A673 (cell line): ENCODE measurements around the gene CTSZ. TPM values are rescaled to one million over a fixed set of nuclear protein-coding genes. Genes with fewer than 3 reads are reported as not detected.

ENCODE experiments used
- BruUV-seq: library from RNA; stranded (reverse); fragments of 400-500 nt; replicated peaks from 2 replicates; lab custom pipeline; 2021; lab: Mats Ljungman, UMichigan
- CTCF ChIA-PET: fragments of 300-600 bp; sonication (Branson Sonifier 250); formaldehyde crosslinking; loops from one replicate; lab custom pipeline; 2022; ENCODE audit warnings: antibody characterized with exemption; lab: Charles Lee
- POLR2A ChIA-PET: fragments of 300-600 bp; sonication (Branson Sonifier 250); formaldehyde crosslinking; loops from one replicate; lab custom pipeline; 2022; ENCODE audit warnings: antibody characterized with exemption; ENCODE audit not compliant: low non-redundant PET; lab: Charles Lee
- DNase-seq: peaks from one replicate; pipeline ENCODE4 v3.0.0-alpha.2; 2015; ENCODE audit warnings: low spot score
- H3K27ac ChIP-seq: fragments of 200-600 bp; sonication (generic); 2 replicates; pipeline ENCODE4 v1.5.1; 2016; ENCODE audit warnings: mixed run types, low read depth, mild to moderate bottlenecking, mixed read lengths, antibody characterized with exemption, low read length; ENCODE audit not compliant: poor library complexity, severe bottlenecking
- H3K27me3 ChIP-seq: fragments of 200-600 bp; sonication (generic); replicated peaks from 2 replicates; pipeline ENCODE4 v1.6.1; 2017; ENCODE audit warnings: mixed run types, low read depth, mild to moderate bottlenecking, mixed read lengths, antibody characterized with exemption, low read length; ENCODE audit not compliant: insufficient read depth, poor library complexity
- H3K36me3 ChIP-seq: fragments of 200-600 bp; sonication (generic); 2 replicates; pipeline ENCODE4 v1.6.1; 2016; ENCODE audit warnings: mixed run types, mild to moderate bottlenecking, mixed read lengths, antibody characterized with exemption, low read length; ENCODE audit not compliant: insufficient read depth, poor library complexity, severe bottlenecking
- H3K4me1 ChIP-seq: fragments of 200-600 bp; sonication (generic); 2 replicates; pipeline ENCODE4 v1.6.1; 2017; ENCODE audit warnings: mixed run types, mild to moderate bottlenecking, mixed read lengths, antibody characterized with exemption, low read length; ENCODE audit not compliant: insufficient read depth, poor library complexity, severe bottlenecking
- H3K4me3 ChIP-seq: fragments of 200-600 bp; sonication (generic); 2 replicates; pipeline ENCODE4 v1.5.1; 2016; ENCODE audit warnings: low read depth, mixed run types, mild to moderate bottlenecking, mixed read lengths, low read length; ENCODE audit not compliant: poor library complexity, severe bottlenecking
- H3K9me3 ChIP-seq: fragments of 200-600 bp; sonication (generic); 2 replicates; pipeline ENCODE4 v1.6.1; 2016; ENCODE audit warnings: mixed run types, low read depth, mild to moderate bottlenecking, mixed read lengths, antibody characterized with exemption, low read length; ENCODE audit not compliant: poor library complexity, severe bottlenecking
- CTCF ChIP-seq: fragments of 300-800, 200-600 bp; sonication (generic); conservative IDR thresholded peaks from 2 replicates; pipeline ENCODE4 v1.5.1; 2017; ENCODE audit warnings: low read depth, mild to moderate bottlenecking, antibody characterized with exemption, low read length, moderate library complexity, mixed read lengths
- EZH2 ChIP-seq: fragments of 200-600 bp; sonication (generic); IDR thresholded peaks from 2 replicates; pipeline ENCODE4 v1.6.1; 2017; ENCODE audit warnings: borderline replicate concordance, low read depth, mild to moderate bottlenecking, mixed read lengths, antibody characterized with exemption, low read length; ENCODE audit not compliant: poor library complexity, severe bottlenecking
- intact Hi-C: fragments of 100-400 bp; cut with micrococcal nuclease; formaldehyde crosslinking; loops from one replicate; pipeline ENCODE4 v1.10.0; 2022; ENCODE audit not compliant: unreplicated experiment
- total RNA-seq: library from RNA; stranded (reverse); gene quantifications from 2 replicates; pipeline ENCODE4 v1.2.3, GENCODE V29; 2021

Gene CTSZ
- total RNA-seq, 1 experiment from 2014 or later: 1.2 TPM

DNA sequence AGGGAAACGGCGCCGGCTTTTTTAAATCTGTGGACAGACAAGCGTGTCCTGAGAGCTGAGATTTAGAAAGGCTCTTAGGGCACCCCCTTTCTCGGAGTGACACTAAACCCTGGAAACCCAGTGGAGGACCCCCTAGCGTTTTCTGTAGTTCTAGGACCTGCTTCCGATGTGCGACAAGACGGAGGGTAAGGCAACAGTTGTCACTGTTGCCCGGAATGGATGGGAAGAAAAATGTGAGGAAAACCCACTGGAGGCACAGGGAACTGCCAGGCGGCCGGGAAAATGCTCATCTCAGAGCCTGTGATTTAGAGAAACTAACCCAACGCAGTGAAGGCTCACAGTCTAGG, 25.6 kb upstream of the CTSZ start:
- no peaks in the 10 kb centered on the region for H3K9me3 ChIP-seq
- ChIA-PET POLR2A (interaction anchor here (0.6 to 0.7 kb wide), 4 partner anchors 55 to 952 kb away, joined by 3 to 14 read pairs (median 6); no protein-coding TSS in a partner anchor), CTCF (no interaction called here)
- H3K4me3 ChIP-seq: peak overlapping the region; percentile 92
- TSS peak; percentile 96 for BruUV-seq
- peaks cover 28% of the 10 kb centered on the region for H3K4me1 ChIP-seq
- peaks cover 74% of the 10 kb centered on the region for H3K36me3 ChIP-seq
- intact Hi-C loops: loop anchor here (5.0 kb wide), 2 partner anchors 50 to 140 kb away; partner anchors contain the start of gene NELFCD
- no peaks in the 10 kb centered on the region for H3K27me3 ChIP-seq
- no peak for DNase-seq
- TF ChIP-seq EZH2: no peak
- TF ChIP-seq CTCF: 0 out of 2 replicates have a peak, but pooled peaks have one; percentile 21
- peak overlapping the region; percentile 92 for H3K27ac ChIP-seq

DNA sequence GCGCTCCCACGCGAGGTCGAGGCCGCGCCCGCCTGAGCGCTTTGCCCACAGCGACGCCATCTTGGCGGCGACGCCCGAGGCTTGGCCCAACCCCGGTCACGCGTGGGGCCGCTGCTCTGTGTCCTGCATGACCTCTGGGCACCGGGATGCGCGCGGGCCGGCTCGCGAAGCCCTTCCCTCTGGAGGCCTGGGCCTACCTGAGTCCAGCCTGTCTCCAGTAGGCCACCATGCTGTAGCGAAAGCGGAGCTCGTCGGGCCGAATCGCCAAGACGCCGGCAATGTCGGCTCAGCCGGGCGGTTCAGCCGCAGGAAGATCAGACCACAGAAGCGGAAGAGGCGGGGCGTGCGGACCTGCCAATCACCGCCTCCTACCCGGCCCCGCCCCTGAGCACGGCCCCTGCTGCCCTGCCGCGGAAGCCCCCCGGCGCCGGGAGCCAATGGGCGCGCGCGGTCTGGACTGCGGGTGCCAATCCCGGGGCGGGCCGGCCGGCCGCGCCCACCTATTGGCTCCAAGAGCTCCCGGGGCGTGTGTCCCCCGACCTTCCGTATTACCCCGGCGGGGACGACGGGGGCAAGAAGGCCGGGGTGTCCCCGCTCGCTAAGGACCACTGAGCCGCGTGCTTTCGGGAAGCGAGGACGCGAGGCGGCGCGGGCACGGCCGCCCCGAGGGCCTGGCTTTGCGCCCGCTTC, 25.1 kb upstream of the CTSZ start, which contains the start of gene ATP5F1E:
Gene ATP5F1E (minus strand): TSS at position 313 of the 690 bp plus-strand sequence. CDS start 84 bp downstream, at position 229.
- H3K4me3 ChIP-seq: peak within 1 kb of the TSS; percentile 92
- BruUV-seq: no TSS peak
- no peaks in the 10 kb centered on the region for H3K27me3 ChIP-seq
- H3K4me1 ChIP-seq: peaks cover 28% of the 10 kb centered on the region
- ChIA-PET CTCF (no interaction called here), POLR2A (interaction anchor here (0.6 to 0.7 kb wide), 4 partner anchors 55 to 398 kb away, joined by 3 to 7 read pairs (median 4); no protein-coding TSS in a partner anchor)
- H3K27ac ChIP-seq: peak within 1 kb of the TSS; percentile 92
- H3K9me3 ChIP-seq: no peaks in the 10 kb centered on the region
- intact Hi-C loops: loop anchor here (5.0 kb wide), 2 partner anchors 50 to 140 kb away; partner anchors contain the start of gene NELFCD
- DNase-seq: peak; percentile 97
- H3K36me3 ChIP-seq: peaks cover 74% of the 10 kb centered on the region
- TF ChIP-seq EZH2: no peak
- no peak for TF ChIP-seq CTCF

DNA sequence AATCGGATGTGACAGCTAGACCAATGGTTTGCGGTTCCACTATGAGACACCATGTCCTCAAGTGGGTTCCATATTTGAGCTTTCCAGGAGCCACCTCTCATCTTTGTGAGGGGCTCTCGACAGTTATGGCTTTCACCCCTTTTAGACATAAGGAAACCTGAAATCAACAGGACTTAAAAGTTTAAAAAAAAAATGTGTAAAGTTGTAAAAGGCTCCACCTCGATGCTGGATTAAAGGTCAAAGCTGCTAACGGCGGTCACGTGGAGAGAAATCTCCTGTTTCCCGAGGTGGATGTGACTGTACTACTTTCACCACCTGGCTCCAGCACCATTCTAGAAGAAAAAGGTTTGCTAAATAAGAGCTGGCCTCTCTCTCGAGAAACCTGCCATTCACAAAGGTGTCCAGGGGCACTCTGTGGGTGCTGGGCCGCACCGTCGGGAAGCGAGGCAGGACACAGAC, 24.5 kb upstream of the CTSZ start:
- TF ChIP-seq CTCF (no peak), EZH2 (no peak)
- H3K9me3 ChIP-seq: no peaks in the 10 kb centered on the region
- no TSS peak for BruUV-seq
- peak overlapping the region; percentile 92 for H3K27ac ChIP-seq
- ChIA-PET CTCF (no interaction called here), POLR2A (no interaction called here)
- intact Hi-C loops: loop anchor here (5.0 kb wide), 2 partner anchors 49 to 139 kb away; partner anchors contain the start of gene NELFCD
- no peaks in the 10 kb centered on the region for H3K27me3 ChIP-seq
- H3K36me3 ChIP-seq: peaks cover 74% of the 10 kb centered on the region
- no peak for DNase-seq
- peak overlapping the region; percentile 92 for H3K4me3 ChIP-seq
- peaks cover 28% of the 10 kb centered on the region for H3K4me1 ChIP-seq
